ENCODE measurements around the gene ANGPTL8. TPM values are rescaled to one million over a fixed set of nuclear protein-coding genes. Genes with fewer than 3 reads are reported as not detected.

The ANGPTL8 gene, protein sequence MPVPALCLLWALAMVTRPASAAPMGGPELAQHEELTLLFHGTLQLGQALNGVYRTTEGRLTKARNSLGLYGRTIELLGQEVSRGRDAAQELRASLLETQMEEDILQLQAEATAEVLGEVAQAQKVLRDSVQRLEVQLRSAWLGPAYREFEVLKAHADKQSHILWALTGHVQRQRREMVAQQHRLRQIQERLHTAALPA
- not detected for total RNA-seq

DNA sequence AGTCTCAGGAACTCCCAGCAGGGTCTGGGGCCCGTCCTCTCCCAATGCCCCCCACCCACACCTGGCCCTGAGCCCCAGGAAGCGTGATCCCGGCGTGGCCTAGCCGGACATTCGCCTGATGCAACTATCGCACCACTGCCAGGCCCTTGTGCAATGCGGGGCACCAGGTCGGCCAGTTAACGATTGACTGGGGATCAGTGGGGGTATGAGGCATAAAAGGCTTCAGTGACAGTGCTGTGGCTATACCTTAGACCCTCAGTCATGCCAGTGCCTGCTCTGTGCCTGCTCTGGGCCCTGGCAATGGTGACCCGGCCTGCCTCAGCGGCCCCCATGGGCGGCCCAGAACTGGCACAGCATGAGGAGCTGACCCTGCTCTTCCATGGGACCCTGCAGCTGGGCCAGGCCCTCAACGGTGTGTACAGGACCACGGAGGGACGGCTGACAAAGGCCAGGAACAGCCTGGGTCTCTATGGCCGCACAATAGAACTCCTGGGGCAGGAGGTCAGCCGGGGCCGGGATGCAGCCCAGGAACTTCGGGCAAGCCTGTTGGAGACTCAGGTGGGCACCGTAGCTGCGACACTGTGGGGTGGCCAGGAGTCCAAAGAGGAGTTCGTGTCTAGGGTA, at the start of gene ANGPTL8:
ANGPTL8 (plus strand) TSS at position 243 of the 624 bp plus-strand sequence; CDS start at position 262, 19 bp downstream.
- no peak for DNase-seq

DNA sequence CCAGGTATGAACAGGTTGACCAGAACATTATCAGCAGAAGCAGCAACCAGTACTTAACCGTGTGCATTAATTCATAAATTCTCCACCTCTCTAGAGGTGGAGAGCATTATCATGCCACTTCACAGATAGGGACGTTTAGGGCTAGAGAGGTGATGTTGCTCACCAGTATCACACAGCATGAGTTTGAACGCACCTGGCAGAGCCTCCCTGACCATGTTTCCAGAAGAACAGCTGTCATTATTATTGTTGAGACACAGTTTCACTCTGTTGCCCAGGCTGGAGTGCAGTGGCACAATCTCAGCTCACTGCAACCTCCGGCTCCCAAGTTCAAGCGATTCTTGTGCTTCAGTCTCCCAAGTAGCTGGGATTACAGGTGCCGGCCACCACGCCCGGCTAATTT, 48.9 kb upstream of the ANGPTL8 start:
- DNase-seq, result no peak

DNA sequence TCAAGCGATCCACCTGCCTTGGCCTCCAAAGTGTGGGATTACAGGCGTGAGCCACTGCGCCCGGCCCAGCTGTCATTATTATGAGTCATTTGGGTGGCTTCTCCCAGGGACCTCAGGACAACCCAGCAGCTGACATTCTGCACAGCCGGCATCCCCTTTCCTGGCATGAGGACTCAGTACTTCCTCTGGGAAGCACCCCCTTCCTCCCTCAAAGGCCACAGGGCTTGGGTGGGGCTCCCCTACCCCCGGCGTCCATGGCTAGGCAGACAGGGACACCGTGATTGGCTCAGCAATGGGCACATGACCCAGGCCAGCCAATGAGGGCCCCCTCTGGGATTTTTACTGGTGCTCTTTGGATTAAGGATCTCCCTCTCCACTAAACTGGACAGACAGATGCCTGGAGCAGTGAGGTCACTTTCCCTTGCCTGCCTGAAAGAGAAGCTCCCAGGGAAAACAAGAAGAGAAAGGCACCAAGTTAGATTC, 48.1 kb upstream of the ANGPTL8 start:
- peak; percentile 95 for DNase-seq

DNA sequence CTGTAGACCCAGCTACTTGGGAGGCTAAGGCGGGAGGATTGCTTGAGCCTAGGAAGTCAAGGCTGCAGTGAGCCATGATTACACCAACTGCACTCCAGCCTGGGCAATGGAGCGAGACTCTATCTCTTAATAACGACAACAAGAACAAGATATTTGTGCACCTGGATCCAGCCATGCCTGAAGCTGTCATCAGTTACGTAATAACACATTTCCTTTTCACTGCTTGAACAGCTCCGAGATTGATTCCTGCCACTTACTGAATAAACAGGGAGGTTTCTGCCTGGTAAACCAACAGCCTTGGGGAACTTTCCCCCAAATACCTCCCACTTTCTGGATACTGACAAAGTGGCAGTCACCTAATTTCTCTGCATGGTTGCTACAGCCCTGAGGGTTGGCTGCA, 47.5 kb upstream of the ANGPTL8 start:
- DNase-seq, result no peak

DNA sequence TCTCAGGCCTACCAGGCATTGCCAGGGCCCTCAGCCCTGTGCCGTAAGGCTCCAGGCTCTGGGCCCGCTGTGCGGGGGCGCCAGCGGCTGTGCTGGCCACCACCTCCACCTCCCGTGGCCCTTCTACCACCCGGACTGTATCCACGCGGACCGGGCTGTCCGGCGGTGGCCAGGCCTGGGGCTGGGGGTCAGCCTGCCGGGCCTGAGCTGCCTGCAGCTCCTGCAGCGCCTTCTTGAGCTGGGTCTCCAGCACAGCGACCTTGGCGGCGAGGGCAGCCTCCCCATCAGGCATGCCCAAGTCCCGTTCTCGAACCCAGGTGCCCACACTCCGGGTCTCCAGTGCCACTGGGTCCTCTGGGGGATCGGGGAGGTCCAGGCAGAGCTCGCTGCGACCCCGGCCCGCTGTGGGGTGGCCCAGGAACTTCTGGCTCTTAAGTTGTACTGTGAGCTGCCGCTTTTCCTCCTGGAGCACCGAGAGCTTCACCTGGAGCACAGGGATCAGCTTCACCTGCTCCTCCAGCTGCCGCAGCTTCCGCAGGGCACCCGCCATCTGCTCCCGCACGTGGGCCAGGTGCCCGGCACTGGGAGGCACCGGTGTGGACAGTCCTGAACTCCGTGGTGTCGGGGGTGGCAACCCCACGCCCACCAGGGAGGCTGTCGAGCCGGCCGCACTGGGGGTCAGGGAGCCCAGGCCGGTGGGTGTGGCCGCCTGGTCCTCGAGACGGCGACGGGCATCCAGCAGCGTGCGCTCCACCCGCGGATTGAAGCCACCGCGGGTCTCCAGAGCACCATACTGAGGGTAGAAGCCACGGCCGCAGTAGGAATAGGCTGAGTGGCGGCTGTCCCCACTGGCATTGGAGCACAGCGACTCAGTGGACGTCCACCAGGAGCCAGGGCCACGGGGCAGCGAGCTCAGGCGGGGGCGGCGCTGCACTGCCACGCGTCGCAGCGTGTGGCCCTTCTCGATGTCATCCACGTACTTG, 46.2 kb upstream of the ANGPTL8 start:
- DNase-seq, result no peak

DNA sequence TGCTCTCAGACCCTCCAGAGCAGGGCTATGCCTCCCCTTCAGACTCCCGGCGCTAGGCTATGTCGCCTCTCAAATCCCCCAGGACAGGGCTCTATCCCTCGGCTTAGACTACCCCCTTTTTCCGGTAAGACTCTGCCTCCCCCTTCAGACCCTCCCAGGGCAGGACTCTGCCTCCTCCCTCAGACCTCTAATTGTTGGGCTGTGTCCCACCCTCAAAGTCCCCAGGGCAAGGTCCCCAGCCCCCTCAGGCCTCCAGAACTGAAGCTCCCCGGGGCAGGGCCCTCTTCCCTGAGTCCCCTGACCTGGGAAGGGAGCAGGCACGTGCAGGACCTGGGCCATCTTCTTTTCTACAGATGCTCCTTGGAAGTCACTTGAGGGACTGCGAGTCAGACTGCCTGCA, 45.2 kb upstream of the ANGPTL8 start:
- DNase-seq, result no peak

DNA sequence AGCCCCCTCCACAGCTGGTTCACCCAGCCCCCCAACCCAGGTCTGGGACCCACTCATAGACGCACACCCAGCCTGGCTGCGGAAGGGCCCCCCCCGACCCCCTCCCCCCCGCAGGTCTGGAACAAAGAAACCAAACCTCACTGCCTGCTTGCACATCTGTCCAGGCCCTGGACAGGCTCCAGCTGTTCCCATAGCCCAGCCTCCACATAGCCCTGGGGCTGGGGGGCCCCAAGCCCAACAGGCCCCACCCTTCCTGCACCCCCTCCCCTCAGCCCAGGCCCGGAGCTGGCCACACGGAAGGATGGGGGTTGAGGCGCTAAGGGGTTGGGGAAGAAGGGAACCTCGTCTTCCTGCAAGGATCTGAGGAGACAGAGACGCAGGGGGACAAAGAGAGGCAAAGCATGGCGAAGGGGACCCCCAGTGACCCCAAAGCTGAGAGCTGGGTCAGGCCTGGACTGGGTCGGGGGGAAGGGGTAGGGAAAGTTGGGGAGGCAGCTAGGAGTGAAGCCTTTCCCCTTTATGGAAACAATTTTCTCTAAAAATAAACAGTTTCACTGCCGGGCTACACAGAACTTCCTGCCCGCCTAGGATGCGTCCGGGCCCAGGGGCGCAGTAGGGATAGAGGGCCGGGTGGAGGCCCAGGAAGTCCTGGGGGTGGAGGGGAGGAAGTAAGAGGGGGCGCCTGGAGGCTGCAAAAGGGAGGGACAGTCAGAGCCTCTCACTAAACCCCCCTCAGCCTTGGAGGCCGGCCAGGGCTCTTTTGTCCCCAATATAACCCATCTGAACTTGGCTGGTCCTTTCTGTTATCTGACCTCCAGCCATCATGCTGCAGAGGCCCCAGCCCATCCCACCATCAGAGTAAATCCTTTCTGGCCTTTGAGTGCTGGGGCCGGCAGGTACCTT, 44.5 kb upstream of the ANGPTL8 start:
- DNase-seq, result peak; percentile 88

DNA sequence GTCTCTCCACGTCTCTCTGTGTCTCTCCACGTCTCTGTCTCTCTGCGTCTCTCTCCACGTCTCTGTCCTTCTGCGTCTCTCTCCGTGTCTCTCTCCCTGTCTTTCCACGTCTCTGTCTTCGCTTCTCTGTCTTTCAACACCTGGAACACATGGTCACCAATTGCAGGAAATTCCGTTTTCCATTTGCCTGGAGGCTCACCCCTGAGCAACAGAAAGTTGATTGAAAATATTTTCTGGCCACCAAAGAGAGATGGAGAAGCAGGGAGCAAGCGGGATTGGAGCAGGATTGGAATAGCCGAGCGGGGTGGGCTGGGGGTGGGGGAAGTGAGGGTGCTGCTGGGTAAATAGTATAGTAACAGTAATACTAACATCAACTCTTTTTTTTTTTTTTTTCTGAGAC, 43.7 kb upstream of the ANGPTL8 start:
- DNase-seq, result no peak

DNA sequence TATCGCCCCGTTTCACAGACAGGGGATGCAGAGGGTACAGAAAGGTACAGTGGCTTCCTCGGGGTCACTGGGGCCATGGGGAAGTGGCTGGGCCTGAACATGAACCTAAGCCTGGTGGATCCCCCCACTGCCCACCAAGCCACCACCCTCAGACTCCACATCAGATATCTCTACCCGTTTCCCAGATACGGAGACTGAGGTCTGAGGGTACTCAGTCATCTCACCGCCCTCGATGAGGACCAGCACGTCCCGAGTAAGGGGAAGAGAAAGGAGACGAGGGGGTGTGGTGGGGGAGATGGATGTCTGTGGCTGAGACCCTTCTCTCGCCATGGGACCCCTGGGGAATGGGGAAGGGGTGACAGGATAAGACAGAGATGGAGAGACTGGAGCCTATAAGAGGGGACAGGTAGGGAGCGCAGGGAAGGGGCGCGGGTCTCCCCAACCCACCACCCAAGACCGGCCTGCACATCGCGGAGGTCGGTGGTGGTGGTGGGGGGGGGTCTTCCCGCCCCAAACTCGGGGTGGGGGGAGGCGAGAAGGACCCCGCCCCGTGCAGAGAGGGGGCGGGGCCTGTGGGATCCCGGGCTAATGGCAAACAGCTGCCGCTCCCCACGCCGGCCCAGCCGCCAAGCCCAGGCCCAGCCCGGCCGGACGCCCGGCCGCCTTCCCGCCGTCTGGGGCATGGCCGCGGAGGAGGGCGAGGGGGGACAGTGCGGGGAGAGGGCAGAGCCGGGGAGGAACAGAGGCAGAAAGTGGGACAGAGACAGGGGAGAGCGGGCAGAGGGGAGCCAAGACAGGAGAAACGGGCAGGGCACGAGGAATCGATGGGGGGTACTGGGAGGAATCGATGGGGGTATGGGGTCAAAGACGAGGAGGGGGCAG, 42.8 kb upstream of the ANGPTL8 start:
- DNase-seq, result peak; percentile 77

DNA sequence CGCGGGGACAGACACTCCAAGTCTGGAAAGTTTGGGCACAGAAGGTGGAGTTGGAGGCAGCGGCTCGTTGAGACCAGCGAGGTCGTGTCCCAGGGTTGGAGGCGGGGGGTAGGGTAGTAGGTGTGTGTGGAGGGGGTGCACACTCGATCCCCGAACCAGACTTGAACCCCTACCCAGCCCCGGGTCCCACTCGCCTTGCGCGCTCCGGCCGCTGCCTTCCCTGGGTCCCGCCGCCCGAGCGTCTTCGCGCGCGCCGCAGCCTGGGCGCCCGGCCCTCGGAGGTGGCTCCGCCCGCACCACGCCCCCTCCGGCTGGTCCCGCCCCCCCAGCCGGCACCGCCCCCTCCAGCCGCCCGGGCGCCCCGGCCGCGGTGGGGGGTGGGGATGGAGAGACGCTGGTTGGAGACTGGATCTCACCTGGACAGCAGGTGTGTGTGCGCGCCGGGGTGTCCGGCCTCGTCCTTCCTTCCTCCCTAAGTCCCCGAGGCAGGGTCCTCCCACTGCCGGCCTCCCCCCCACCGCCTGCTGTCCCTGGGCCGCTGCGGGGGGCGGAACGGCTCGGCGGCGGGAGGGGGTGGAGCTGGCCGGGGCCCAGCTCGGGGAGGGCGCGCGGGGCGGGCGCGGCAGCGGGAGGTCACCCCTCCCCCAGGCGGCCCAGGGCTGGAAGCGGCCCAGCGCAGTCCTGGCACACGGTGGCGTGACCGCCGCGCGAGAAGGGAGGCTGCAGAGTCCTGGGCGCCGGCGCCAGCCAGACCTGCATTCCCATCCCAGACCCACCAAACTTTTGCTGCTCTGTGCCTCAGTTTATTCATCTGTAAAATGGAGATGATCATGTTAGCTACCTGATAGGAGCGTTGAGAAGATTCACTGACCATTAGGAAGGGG, 41.9 kb upstream of the ANGPTL8 start, which contains the start of gene KANK2:
KANK2 (minus strand) TSS at position 255 of the 884 bp plus-strand sequence. CDS start 3,034 bp downstream, outside the sequence.
- DNase-seq, result peak; percentile 92

DNA sequence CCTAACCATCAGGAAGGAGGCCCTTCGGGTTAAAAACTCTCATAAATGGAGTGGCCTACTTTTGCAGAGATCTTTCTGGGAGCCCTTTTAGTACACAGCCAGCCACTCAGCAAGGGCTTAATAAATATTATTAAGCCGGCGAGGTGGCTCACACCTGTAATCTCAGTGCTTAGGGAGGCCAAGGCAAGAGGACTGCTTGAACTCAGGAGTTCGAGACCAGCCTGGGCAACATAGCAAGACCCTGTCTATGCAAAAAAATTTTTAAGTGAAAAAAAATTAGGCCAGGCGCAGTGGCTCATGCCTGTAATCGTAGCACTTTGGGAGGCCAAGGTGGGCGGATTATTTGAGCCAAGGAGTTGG, 41.3 kb upstream of the ANGPTL8 start:
- no peak for DNase-seq

DNA sequence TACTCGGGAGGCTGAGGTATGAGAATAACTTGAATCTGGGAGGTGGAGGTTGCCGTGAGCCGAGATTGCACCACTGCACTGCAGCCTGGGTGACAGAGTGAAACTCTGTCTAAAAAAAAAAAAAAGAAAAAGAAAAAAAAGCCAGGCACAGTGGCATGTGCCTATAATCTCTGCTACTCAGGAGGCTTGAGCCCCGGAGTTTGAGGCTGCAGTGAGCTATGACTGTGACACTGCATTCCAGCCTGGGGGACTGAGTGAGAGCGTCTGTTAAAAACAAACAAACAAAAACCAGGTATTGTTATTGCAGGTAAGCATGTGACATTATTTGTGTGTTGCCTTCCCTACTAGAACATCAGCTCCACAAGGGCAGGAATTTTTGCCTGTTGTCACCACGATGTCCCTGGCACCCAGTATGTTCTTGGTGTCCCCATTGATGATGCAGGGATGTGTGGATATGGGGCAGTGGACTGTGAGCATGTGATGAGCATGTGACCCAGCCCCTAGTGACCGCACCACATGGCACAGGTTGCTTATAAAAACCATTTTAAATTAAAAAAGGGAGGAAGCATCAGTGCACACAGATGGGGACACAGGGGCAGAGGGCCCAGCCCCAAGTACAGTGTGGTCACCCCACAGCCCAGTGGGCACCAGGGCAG, 40.5 kb upstream of the ANGPTL8 start:
- no peak for DNase-seq

DNA sequence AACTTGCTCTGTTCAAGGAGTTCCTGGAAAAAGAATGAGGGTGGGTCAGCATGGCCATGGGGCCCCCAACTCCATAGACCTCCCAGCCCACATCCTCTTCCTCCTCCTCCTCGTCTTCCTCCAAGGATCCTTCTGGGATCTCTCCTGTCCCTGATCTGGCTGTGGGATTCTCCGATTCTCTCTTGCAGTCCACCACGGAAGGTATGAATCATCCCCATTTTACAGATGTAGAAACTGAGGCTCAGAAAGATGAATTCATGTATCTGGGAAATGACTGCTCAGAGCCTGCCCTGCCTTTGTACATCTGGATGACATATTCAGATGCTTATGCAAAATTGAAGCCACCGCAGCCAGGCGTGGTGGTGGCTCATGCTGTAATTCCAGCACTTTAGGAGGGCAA, 39.9 kb upstream of the ANGPTL8 start:
- DNase-seq, result no peak

DNA sequence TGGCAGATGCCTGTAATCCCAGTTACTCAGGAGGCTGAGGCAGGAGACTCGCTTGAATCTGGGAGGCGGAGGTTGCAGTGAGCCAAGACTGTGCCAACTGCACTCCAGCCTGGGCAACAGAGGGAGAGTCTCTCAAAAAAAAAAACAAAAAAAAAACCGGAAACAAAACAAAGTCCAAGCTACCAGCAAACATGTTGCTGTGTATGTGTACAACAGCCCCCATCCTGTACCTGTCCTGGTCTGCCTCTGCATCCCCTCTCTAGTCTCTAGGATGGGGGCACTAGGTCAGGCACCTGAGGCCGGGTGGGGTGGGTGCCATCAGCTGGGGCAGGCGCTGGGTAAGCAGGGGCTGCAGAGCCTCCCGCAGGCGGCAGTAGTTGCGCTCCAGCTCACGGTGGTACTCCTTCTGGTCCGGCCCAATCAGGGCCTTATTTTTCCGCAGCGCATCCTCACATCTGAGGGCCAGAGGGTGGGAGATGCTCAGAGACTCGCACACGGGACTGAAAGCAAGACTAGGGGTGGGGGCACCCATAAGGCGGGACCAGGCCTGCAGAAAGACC, 39.3 kb upstream of the ANGPTL8 start:
- DNase-seq, result no peak

DNA sequence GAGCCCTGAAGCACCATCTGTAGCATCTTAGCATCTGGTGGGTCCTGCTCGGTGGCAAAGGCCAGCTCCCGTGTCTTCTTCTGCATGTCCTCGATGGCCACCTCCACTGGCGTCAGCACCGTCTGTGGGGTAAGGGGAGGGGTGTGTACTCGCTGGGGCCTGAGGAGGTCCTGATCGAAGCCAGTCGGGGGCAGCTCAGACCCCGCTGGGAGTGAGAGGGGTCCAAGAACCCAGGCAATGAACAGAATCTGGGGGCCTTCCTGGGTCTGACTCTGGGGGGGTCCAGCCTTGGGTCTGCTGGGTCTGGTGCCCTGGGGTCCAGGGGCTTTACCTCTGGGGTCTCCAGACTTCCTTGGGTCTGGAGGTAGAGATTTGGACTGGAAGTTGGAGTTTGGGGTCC, 38.5 kb upstream of the ANGPTL8 start:
- DNase-seq, result no peak

DNA sequence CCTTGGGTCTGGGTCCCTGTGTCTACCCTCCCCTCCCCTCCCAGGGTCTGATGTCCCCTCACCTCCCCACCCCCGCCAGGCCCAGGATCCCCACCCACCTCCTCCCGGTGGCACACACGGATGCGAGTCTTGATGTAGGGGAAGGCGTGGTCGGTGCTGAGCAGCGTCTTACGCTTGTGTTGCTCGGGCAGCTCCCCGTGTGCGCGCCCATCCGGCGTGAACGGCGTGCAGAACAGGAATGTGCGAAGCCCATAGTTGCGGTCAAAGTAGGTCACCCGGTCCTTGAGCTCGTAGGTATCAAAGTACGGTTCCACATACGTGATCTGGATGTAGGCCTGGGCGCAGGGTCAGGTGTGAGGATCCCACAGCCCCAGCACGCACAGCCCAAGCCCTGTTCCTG, 37.6 kb upstream of the ANGPTL8 start:
- no peak for DNase-seq

DNA sequence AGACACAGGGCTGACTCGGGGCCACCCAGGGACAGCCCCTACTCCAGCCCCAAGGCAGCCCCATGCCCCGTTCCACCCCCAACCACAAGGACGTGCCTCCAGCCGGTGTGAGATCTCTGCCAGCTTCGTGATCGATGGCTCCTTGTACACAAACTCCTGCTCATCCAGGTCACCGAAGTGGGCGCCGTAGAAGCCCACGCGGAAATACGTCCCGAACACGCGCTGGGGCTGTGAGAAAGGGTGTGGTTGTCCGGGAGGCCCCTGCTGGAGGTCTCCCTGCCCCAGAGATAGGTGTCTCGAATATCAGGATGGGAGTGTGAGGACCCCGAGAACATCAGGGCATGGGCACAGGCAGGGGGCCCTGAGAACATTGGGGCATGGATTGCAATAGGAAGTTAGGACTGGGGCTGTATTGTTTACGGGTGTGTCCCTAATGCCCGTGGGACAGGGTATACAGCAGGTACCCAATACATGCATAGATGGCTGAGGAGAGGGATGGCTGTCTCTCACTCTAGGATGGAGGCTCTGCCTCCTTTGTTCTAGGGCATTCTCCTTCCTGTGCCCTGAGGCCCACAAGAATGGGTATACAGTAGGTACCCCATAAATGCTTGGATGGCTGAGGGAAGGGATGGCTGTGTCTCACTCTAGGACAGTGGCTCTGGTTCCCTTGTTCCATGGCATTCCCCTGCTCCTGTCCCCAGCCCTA, 36.8 kb upstream of the ANGPTL8 start:
- no peak for DNase-seq
